HL-60/S4 treated with retinoic acid at 250 ng/mL for 4 days and 3 days (cell line): ENCODE measurements around the gene ATP6V1B1.
"Not testable (repeated sequence)": the region's sequence is repeated elsewhere in the genome, so short reads cannot be mapped to it uniquely, and the experiment has no call there.

Experiments used
- in situ Hi-C: fragments of 300-500 bp; cut with MboI; formaldehyde crosslinking; loops from 2 replicates; pipeline ENCODE4 v1.7.0; 2022; ENCODE audit warnings: low sequenced_read_pairs

Gene ATP6V1B1

GRCh38 chr2:70987386-70987785 lies 51.7 kb downstream of the ATP6V1B1 start:
- in situ Hi-C loops = no loop called here

- in situ Hi-C loops = no loop called here
Observed at GRCh38 chr2:70988151-70988550, 52.5 kb downstream of the ATP6V1B1 start.

GRCh38 chr2:70988726-70989648 lies 53.3 kb downstream of the ATP6V1B1 start:
- in situ Hi-C loops = no loop called here

GRCh38 chr2:70990216-70990615 lies 54.5 kb downstream of the ATP6V1B1 start:
- in situ Hi-C loops = no loop called here

- in situ Hi-C loops = no loop called here
Observed at GRCh38 chr2:70991142-70991541, 55.4 kb downstream of the ATP6V1B1 start.

- in situ Hi-C loops = no loop called here
Observed at GRCh38 chr2:70991742-70992141, 56.0 kb downstream of the ATP6V1B1 start.

- in situ Hi-C loops = no loop called here
Observed at GRCh38 chr2:70992945-70993853, 57.5 kb downstream of the ATP6V1B1 start.

GRCh38 chr2:70994009-70994698 lies 58.5 kb downstream of the ATP6V1B1 start:
- in situ Hi-C loops = no loop called here

GRCh38 chr2:70994699-70995425 lies 59.2 kb downstream of the ATP6V1B1 start, which contains the start of gene TEX261:
TSS of gene TEX261 (minus strand) at chr2:70994873. CDS start at chr2:70994757, 116 bp downstream.
- in situ Hi-C loops = no loop called here

GRCh38 chr2:70995426-70995729 lies 59.7 kb downstream of the ATP6V1B1 start:
- in situ Hi-C loops = no loop called here

GRCh38 chr2:70998885-70999284 lies 63.2 kb downstream of the ATP6V1B1 start:
- in situ Hi-C loops = not testable (repeated sequence)

- in situ Hi-C loops = no loop called here
Observed at GRCh38 chr2:70999362-70999761, 63.7 kb downstream of the ATP6V1B1 start.

- in situ Hi-C loops = not testable (repeated sequence)
Observed at GRCh38 chr2:70999931-71000330, 64.2 kb downstream of the ATP6V1B1 start.

GRCh38 chr2:71000780-71001591 lies 65.3 kb downstream of the ATP6V1B1 start:
- in situ Hi-C loops = no loop called here

GRCh38 chr2:71001592-71001927 lies 65.9 kb downstream of the ATP6V1B1 start:
- in situ Hi-C loops = no loop called here

GRCh38 chr2:71001981-71002570 lies 66.4 kb downstream of the ATP6V1B1 start:
- in situ Hi-C loops = no loop called here

GRCh38 chr2:71003396-71003795 lies 67.7 kb downstream of the ATP6V1B1 start:
- in situ Hi-C loops = no loop called here

- in situ Hi-C loops = no loop called here
Observed at GRCh38 chr2:71003966-71004755, 68.5 kb downstream of the ATP6V1B1 start.

- in situ Hi-C loops = no loop called here
Observed at GRCh38 chr2:71004857-71005256, 69.2 kb downstream of the ATP6V1B1 start.
